Measurements from ENCODE around the gene CELF2. TPM values are rescaled to one million over a fixed set of nuclear protein-coding genes. Genes with fewer than 3 reads are reported as not detected.

Gene CELF2
- total and polyA plus RNA-seq, 2 of the 4 experiments (the other 2 are of a cell fraction) = 3.5 to 6.6 TPM

GRCh38 chr10:11091517-11092102 is 73.9 kb downstream of the CELF2 start:
- H4K8ac ChIP-seq (ENCODE audit: low read depth in 2 of 2, low read length in 2 of 2) = no peak overlapping the region
- H3K14ac ChIP-seq (replicated peaks; ENCODE audit: low read depth, low read length) = no peak overlapping the region
- H3K4me2 ChIP-seq (ENCODE audit: low read depth, low read length) = no peak overlapping the region
- no peak overlapping the region for H2BK15ac ChIP-seq (ENCODE audit: low read depth, low read length)
- ATAC-seq (ENCODE audit: low read depth) (no peak), DNase-seq (no peak)
- no peak overlapping the region for H3K23ac ChIP-seq (ENCODE audit: low read depth, low read length)
- intact Hi-C loops (cut with micrococcal nuclease) = no loop called here
- dilution Hi-C loops (cut with HindIII; ENCODE audit: low sequenced_read_pairs, unreplicated experiment) = no loop called here
- no peak overlapping the region for H2AK9ac ChIP-seq (replicated peaks; ENCODE audit: low read depth, low read length, poor library complexity)
- no peak for TF ChIP-seq CEBPB (IDR thresholded peaks at IDR 0.05; ENCODE audit: low read depth, low read length)
- TF ChIP-seq CHD1 (IDR thresholded peaks at IDR 0.05; ENCODE audit: low read depth, low read length) = no peak
- TF ChIP-seq MXI1 (IDR thresholded peaks at IDR 0.05; ENCODE audit: borderline replicate concordance, low read depth, low read length) = no peak
- TF ChIP-seq RCOR1 (IDR thresholded peaks at IDR 0.05; ENCODE audit: insufficient replicate concordance, low read length) = no peak
- TF ChIP-seq RFX5 (IDR thresholded peaks at IDR 0.05; ENCODE audit: low read depth, low read length) = no peak
- WGBS, 2 experiments (ENCODE audit: extremely low coverage in 2 of 2, insufficient read length in 1 of 2) = no CpG with 5 or more reads among the region's 10 CpGs
- ChIA-PET CTCF (no interaction called here), POLR2A (ENCODE audit: unreplicated experiment) (no interaction called here)
- no peak overlapping the region for H4K91ac ChIP-seq (ENCODE audit: insufficient read depth, low read depth, low read length)
- no peaks in the 10 kb centered on the region for H4K20me1 ChIP-seq (ENCODE audit: insufficient read depth, low read length)
- H3K4me3 ChIP-seq (ENCODE audit: insufficient read depth, low read depth, low read length) = no peak overlapping the region
- no peak overlapping the region for H2AK5ac ChIP-seq (ENCODE audit: low read depth, low read length)
- no peak overlapping the region for H3K9ac ChIP-seq (ENCODE audit: low read depth, low read length)
- no peak overlapping the region for H2BK20ac ChIP-seq (ENCODE audit: low read depth, low read length)
- no peak overlapping the region for H2BK5ac ChIP-seq (ENCODE audit: low read depth, low read length, poor library complexity, severe bottlenecking)
- H3K36me3 ChIP-seq (ENCODE audit: control insufficient read depth, insufficient read depth, low read length) = no peaks in the 10 kb centered on the region
- H4K5ac ChIP-seq (ENCODE audit: low read depth, low read length) = no peak overlapping the region
- no peaks in the 10 kb centered on the region for H3K4me1 ChIP-seq (ENCODE audit: control insufficient read depth, insufficient read depth, low read length)
- H3K27me3 ChIP-seq (ENCODE audit: control insufficient read depth, insufficient read depth, low read length) = no peaks in the 10 kb centered on the region
- no peaks in the 10 kb centered on the region for H3K9me1 ChIP-seq (ENCODE audit: insufficient read depth, low read length)
- in situ Hi-C loops (cut with MboI; ENCODE audit: low sequenced_read_pairs) = no loop called here
- H2AFZ ChIP-seq (replicated peaks; ENCODE audit: low read length, poor library complexity) = no peak overlapping the region
- no peak overlapping the region for H3K27ac ChIP-seq (ENCODE audit: insufficient read depth, low read length)
- no peaks in the 10 kb centered on the region for H3K9me3 ChIP-seq (ENCODE audit: control insufficient read depth, insufficient read depth, low read length)
- H3K4ac ChIP-seq (ENCODE audit: low read depth, low read length) = no peak overlapping the region
- H2BK120ac ChIP-seq (ENCODE audit: low read depth, low read length) = no peak overlapping the region
- no peak overlapping the region for H3K18ac ChIP-seq (ENCODE audit: low read depth, low read length)
- no peak overlapping the region for H3K56ac ChIP-seq (ENCODE audit: extremely low read depth, insufficient read depth, low read length)
- no peaks in the 10 kb centered on the region for H3K79me1 ChIP-seq (ENCODE audit: low read depth in 1 of 2, low read length in 2 of 2)
- no TSS peak for BruUV-seq (replicated peaks)
